ENCODE measurements around the gene GRIA1.

GRCh38 chr5:153640293-153640692 is 149.8 kb downstream of the GRIA1 start:
- no peak for TF ChIP-seq NFIC (IDR thresholded peaks at IDR 0.05; ENCODE audit: low read depth, low read length)
- no peak for TF ChIP-seq MXI1 (IDR thresholded peaks at IDR 0.05; ENCODE audit: low read depth, low read length)
- TF ChIP-seq POLR2A (IDR thresholded peaks at IDR 0.05; ENCODE audit: low read depth, low read length), result no peak
- TF ChIP-seq CTCF (IDR thresholded peaks at IDR 0.05 in 2 of 3, conservative IDR thresholded peaks at IDR 0.05 in 1 of 3; ENCODE audit: control insufficient read depth in 2 of 3, extremely low read depth in 1 of 3, insufficient read depth in 1 of 3, low read depth in 3 of 3, low read length in 3 of 3), result no peak
- TF ChIP-seq ZBTB4 (CRISPR knock-in tag; IDR thresholded peaks at IDR 0.05), result no peak
- TF ChIP-seq EGR1 (IDR thresholded peaks at IDR 0.05; ENCODE audit: borderline replicate concordance in 1 of 2, low read depth in 2 of 2, low read length in 2 of 2), result no peak
- TF ChIP-seq HDAC6 (IDR thresholded peaks at IDR 0.05; ENCODE audit: unreplicated experiment), result no peak

Measured in GM12878 (cell line).